Rectal smooth muscle tissue (tissue), 1 donor: ENCODE results near the gene PPP1R12B.
"Not testable (repeated sequence)": the region's sequence is repeated elsewhere in the genome, so short reads cannot be mapped to it uniquely, and the experiment has no call there.

ENCODE experiments used
- H3K27ac ChIP-seq: one replicate; pipeline ENCODE4 v1.7.0; 2013; ENCODE audit warnings: low read depth, low read length, inconsistent platforms
- H3K27me3 ChIP-seq: one replicate; pipeline ENCODE4 v1.7.0; 2013; ENCODE audit warnings: low read length; ENCODE audit not compliant: control insufficient read depth, insufficient read depth
- H3K36me3 ChIP-seq: one replicate; pipeline ENCODE4 v1.7.0; 2013; ENCODE audit warnings: low read length; ENCODE audit not compliant: control insufficient read depth, insufficient read depth
- H3K4me1 ChIP-seq: one replicate; pipeline ENCODE4 v1.7.0; 2013; ENCODE audit warnings: low read length; ENCODE audit not compliant: control insufficient read depth, insufficient read depth
- H3K4me3 ChIP-seq: one replicate; pipeline ENCODE4 v1.7.0; 2013; ENCODE audit warnings: low read length
- H3K9ac ChIP-seq: one replicate; pipeline ENCODE4 v1.7.0; 2013; ENCODE audit warnings: low read length

Gene PPP1R12B

DNA sequence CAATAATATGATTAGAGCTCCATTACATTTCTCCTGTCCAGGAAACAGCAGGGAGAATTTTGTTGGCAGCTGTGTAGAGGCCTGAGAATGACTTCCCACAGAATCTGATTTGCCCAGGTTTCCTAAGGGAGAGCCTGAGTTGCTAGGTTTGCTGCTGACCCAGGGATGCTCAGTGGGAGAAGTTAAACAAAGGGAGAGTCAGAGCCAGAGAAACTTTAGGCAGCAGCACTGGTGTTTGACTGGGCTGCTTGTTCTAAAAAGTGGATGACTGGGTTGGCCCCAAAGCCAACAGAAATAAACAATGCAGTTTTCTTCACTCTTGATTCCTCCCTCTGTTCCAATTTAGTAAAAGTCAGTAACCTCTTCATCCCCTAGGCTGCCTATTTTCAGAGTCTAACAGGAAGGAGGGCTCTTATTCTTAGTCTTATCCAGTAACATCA is 69.3 kb downstream of the PPP1R12B start:
- H3K4me1 ChIP-seq, H3K27ac ChIP-seq, H3K4me3 ChIP-seq, H3K27me3 ChIP-seq, H3K36me3 ChIP-seq, H3K9ac ChIP-seq: not testable (repeated sequence)

DNA sequence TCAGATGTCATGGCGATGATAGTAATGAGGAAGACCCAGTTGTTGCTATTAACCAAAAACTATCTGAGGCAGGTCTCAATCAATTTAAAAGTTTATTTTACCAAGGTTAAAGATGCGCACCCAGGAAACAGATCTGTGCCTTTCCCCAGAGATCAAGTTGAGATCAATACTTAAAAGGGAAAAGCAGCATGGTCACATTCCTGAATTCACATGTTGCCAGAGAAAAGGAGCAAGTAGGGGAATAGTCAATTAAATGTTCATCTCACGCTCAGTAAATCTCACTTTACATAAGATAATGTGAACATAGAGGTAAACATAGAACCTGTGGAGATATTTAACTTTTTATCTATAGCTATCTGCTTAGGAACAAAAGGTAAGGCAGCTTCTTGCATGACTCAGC is 71.2 kb downstream of the PPP1R12B start:
- H3K9ac ChIP-seq, H3K36me3 ChIP-seq, H3K27ac ChIP-seq, H3K4me3 ChIP-seq, H3K27me3 ChIP-seq, H3K4me1 ChIP-seq: not testable (repeated sequence)

DNA sequence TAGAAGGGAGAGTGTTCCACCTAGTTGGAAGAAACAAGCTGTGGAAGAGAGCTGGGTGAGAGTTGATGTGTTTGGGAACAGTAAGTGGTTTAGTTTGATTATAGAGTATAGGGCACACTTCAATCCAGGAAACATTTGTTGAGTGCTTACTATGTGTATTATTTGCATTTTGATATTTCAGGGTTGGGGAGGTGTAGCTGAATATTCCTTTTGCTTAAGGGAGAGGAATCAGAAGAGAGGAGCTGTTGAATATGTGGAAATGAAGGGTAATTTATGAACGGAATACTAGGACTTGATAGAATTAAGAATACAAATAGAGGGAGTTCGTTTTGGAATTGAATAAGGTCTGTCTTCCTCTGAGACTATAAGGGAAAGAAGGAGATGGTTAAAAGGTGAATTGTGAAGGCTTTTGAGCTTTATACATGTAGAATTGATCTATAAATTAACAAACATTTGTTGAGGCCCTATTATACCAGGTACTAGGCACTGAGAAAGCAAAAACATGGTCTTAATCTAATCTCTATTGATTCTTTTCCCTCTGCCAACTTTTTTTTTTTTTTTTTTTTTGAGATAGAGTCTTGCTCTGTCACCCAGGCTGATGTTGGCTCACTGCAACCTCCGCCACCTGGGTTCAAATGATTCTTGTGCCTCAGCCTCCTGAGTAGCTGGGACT is 72.1 kb downstream of the PPP1R12B start:
- H3K4me3 ChIP-seq, H3K4me1 ChIP-seq, H3K9ac ChIP-seq, H3K36me3 ChIP-seq, H3K27me3 ChIP-seq, H3K27ac ChIP-seq: not testable (repeated sequence)

DNA sequence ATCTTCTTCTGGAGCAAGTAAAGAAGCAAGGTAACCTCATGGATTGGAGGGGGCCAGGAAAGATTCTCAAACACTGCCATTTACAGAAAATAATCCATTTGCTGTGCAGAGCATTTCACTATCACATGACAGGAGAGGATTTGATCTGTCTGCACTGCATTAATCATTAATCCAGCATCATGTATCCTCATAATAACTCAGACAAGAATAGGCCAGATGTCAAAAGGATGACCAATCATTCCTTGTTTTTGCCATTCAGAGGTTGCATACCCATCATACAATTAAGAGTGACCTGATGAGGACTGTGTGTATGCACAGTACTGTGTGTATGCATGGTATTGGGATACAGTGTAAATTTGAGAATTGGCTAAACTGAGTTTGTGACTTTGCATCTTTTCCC is 74.2 kb downstream of the PPP1R12B start:
- not testable (repeated sequence) for H3K36me3 ChIP-seq, H3K9ac ChIP-seq, H3K27ac ChIP-seq, H3K27me3 ChIP-seq, H3K4me3 ChIP-seq, H3K4me1 ChIP-seq

DNA sequence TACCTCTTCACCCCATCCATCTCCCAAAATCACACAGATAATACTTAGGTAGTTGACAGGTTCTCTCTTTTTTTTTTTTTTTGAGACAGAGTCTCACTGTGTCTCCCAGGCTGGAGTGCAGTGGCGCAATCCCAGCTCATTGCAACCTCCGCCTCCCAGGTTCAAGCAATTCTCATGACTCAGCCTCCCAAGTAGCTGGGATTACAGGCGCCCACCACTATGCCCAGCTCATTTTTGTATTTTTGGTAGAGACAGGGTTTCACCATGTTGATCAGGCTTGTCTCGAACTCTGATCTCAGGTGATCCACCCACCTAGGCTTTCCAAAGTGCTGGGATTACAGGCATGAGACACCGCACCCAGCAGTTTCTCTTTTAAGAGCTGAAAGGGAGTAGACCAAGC is 75.8 kb downstream of the PPP1R12B start:
- not testable (repeated sequence) for H3K27ac ChIP-seq, H3K9ac ChIP-seq, H3K27me3 ChIP-seq, H3K4me1 ChIP-seq, H3K4me3 ChIP-seq, H3K36me3 ChIP-seq

DNA sequence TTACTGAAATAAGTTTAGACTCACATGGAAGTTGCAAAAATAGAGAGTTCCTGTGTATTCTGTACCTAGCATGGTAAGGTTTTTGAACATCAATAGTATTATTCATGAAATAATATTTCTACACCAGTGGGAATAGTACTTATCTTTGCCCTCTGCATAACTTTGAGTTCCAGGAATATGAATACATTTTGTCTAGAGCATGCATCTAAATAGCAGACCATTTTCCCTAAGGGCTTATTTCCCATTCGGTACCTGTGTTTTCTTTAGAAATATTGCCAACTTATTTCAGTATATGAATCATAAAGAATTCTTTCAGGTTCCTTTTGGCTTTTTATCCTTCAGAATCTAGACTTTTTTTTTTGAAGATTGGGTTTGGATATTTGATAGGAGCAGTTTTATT is 81.6 kb downstream of the PPP1R12B start:
- H3K9ac ChIP-seq, H3K27me3 ChIP-seq, H3K36me3 ChIP-seq, H3K27ac ChIP-seq, H3K4me1 ChIP-seq, H3K4me3 ChIP-seq: not testable (repeated sequence)

DNA sequence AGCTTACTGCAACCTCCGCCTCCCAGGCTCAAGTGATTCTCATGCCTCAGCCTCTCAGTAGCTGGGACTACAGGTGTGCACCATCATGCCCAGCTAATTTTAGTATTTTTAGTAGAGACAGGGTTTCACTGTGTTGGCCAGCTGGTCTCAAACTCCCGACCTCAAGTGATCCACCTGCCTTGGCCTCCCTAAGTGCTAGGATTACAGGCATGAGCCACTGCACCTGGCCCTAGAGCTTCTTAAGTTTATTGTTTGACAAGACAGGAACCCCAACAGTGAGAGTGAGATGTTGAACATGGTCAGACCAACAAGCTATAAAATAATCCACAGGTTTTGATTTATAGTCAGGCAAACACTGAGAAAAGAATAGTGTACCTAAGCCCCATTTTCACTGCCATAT is 83.8 kb downstream of the PPP1R12B start:
- H3K4me1 ChIP-seq, H3K27ac ChIP-seq, H3K36me3 ChIP-seq, H3K4me3 ChIP-seq, H3K9ac ChIP-seq, H3K27me3 ChIP-seq: not testable (repeated sequence)

DNA sequence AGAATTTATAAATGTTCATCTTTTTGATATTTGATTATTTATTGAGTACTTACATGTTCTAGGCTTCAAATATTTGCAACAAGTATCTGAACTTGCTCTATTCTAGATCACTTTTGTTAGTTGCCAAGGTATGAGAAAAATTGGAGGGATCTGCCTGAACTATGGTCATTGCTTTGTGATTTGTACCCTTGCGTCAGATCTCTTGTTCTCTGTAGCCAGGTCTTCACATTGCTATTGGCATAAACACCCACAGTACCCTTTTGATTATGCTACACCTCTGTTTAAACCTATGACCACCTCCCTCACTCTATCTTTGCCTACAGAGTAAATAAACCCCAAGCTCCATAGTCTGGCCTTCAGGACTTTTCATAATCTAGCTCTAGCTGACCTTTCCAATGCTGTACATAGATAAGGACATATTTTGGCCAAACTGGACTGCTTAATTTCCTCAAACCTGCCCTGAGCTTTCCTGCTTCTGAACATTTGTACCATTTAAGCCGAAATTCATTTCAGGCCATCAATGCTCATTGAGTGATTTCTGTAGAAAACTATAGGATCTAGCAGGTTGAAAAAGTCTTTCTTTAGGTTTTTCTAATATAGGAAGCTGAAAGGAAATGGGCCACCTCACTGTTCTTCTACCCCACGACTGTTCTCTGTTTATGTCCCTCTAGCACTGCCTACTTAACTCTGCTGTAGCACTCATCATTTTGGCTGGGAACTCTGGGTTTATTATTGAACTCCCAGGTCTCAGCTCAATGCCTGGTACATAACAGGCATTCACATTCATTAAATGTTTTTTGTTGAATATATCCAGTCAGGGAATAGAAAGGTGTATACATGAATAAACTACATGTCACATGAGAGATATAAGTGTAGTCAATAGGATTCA is 84.9 kb downstream of the PPP1R12B start:
- no peak overlapping the region for H3K27ac ChIP-seq
- peaks cover 7% of the 10 kb centered on the region for H3K36me3 ChIP-seq
- H3K4me1 ChIP-seq: no peaks in the 10 kb centered on the region
- H3K9ac ChIP-seq: no peak overlapping the region
- H3K4me3 ChIP-seq: no peak overlapping the region
- no peaks in the 10 kb centered on the region for H3K27me3 ChIP-seq

DNA sequence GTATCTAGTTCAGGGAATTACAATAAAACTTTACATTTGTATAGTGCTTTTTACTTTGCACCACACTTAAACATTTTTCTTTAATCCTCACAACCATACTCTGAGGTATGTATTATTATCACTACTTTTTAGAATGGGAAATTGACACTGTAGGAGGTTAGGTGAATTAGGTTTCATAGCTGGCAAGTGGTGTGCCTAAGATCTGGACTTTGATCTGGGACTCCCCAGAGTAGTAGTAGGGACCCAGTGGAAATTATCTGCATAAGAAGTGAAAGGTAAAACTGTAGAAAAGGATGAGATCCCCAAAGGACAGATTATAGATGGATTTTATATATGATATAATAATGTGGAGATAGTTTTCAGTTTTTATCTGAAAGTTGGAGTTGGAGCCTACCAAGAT is 85.6 kb downstream of the PPP1R12B start:
- Histone ChIP-seq H3K36me3 (peaks cover 12% of the 10 kb centered on the region), H3K4me1 (no peaks in the 10 kb centered on the region), H3K9ac (no peak overlapping the region), H3K4me3 (no peak overlapping the region), H3K27ac (no peak overlapping the region), H3K27me3 (no peaks in the 10 kb centered on the region)

DNA sequence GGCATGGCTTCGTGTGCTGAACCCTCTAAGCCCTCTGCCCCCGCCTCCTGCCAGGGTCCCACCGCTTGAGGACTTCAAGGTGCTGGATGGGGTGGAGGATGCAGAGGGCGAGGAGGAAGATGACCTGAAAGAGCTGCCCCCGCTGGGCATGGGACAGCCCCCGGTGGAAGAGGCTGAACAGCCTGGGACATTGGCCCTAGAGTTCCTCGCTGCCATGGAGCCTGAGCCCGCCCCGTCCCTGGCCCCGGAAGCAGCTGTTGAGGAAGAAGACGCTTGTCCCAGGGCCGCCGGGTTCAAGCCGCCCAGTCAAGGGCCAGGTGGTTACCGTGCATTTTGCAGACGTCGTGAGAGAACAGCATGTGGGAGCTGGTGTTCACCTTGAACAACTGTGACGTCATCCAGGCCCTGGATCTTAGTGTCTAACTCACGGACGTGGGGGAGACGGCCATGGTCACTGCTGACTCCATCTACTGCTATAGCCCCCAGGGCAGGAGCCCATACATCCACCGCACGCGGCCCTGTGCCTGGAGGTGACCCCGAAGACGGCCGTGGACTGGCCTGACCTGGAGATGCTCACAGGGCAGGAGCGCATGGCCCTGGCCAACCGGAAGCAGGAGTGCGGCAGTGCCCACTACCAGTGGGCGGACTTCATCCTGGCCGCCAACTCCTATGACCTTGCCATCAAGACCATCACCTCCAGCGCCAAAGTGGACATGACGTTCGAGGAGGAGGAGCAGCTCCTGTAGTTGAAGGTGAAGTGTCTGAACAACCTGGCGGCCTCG is 90.1 kb downstream of the PPP1R12B start:
- no peak overlapping the region for H3K4me3 ChIP-seq
- no peak overlapping the region for H3K27ac ChIP-seq
- H3K9ac ChIP-seq: no peak overlapping the region
- H3K36me3 ChIP-seq: peaks cover 11% of the 10 kb centered on the region
- H3K27me3 ChIP-seq: no peaks in the 10 kb centered on the region
- H3K4me1 ChIP-seq: no peaks in the 10 kb centered on the region

DNA sequence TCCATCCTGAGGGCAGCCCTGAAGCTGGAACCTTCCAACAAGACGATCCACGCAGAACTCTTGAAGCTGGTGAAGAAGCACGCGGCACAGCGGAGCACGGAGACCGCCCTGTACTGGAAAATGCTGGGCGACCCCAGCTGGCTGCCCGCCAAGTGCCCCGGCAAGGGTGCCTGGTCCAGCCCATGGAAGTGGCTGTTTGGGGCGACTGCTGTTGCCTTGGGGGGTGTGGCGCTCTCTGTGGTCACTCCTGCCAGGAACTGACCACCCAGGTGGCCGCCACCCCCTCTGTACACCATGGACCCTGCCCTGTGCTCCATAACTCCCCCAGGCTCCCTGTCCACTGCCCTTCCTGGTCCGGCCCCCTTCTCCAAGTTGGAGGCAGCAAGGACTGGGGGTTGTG is 90.8 kb downstream of the PPP1R12B start:
- H3K27ac ChIP-seq: no peak overlapping the region
- H3K27me3 ChIP-seq: no peaks in the 10 kb centered on the region
- no peak overlapping the region for H3K4me3 ChIP-seq
- no peak overlapping the region for H3K9ac ChIP-seq
- H3K36me3 ChIP-seq: peaks cover 11% of the 10 kb centered on the region
- no peaks in the 10 kb centered on the region for H3K4me1 ChIP-seq

DNA sequence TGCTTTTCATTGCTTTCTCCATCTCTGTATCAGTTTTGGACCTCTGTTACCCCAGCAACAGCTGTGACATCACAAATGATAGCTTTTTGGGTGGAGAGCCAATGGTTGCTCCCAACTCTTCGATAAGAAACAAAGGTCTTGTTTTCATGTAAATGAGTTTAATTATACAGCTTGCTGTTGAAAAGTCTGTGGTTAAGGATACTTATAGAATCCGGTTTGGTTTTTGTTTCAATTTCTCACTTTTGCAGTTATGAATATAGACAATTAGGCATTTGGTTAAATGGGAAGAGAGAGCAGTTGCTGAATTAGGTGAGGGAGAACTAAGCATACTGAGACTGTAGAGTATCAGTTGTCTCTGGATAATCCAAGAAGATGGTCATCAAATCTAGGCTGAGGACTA is 99.6 kb downstream of the PPP1R12B start:
- H3K27me3 ChIP-seq, H3K4me1 ChIP-seq, H3K27ac ChIP-seq, H3K36me3 ChIP-seq, H3K4me3 ChIP-seq, H3K9ac ChIP-seq: not testable (repeated sequence)
